Measurements from ENCODE around the gene WNT7A.

- TF ChIP-seq EZH2 (IDR thresholded peaks at IDR 0.05; ENCODE audit: insufficient read depth, poor library complexity, severe bottlenecking), result no peak
- TF ChIP-seq EZH2phosphoT487 (IDR thresholded peaks at IDR 0.05; ENCODE audit: insufficient read depth, low read depth), result no peak
Measured at GRCh38 chr3:13792512-13793371, 87.1 kb downstream of the WNT7A start.
